ENCODE results near the gene SHPK. TPM values are rescaled to one million over a fixed set of nuclear protein-coding genes. Genes with fewer than 3 reads are reported as not detected.
A peak's percentile ranks its signal among the peaks of the same experiment; 100 is the strongest.

The SHPK gene
- total and polyA plus RNA-seq, 2 of the 4 experiments (the other 2 are of a cell fraction) = 11.1 to 14.3 TPM

DNA sequence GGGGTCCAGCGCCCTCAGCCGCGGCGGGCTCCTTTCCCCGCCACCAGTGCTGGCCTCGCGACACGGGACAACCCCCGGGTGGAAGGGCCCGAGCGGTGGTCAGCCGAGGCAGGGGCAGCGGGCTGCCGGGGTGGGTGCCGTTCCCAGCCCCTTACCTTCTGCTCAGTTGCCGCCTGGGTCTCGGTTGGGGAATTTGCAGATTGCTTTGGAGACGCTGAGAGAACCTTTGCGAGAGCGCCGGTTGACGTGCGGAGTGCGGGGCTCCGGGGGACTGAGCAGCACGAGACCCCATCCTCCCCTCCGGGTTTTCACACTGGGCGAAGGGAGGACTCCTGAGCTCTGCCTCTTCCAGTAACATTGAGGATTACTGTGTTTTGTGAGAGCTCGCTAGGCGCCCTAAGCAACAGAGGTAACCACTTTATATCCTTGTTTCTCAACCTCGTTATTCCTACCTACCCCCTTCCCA, 891 bp upstream of the SHPK start:
- Histone ChIP-seq H3K23ac (ENCODE audit: low read depth, low read length) (0 out of 2 replicates have a peak overlapping the region, but pooled peaks have one; percentile 68), H4K5ac (ENCODE audit: low read depth, low read length) (no peak overlapping the region), H2BK120ac (ENCODE audit: low read depth, low read length) (no peak overlapping the region), H4K91ac (ENCODE audit: insufficient read depth, low read depth, low read length) (no peak overlapping the region), H3K14ac (replicated peaks; ENCODE audit: low read depth, low read length) (no peak overlapping the region), H4K20me1 (ENCODE audit: insufficient read depth, low read length) (peaks cover 3% of the 10 kb centered on the region), H3K4ac (ENCODE audit: low read depth, low read length) (peak overlapping the region; percentile 81; the same call in 1 of the 2 replicates), H3K27ac (ENCODE audit: insufficient read depth, low read length) (peak overlapping the region; percentile 93), H3K9ac (ENCODE audit: low read depth, low read length) (peak overlapping the region; percentile 84), H3K79me1 (ENCODE audit: low read depth in 1 of 2, low read length in 2 of 2) (peaks cover 14 to 42% of the 10 kb centered on the region in 2 experiments), H3K4me1 (ENCODE audit: control insufficient read depth, insufficient read depth, low read length) (peaks cover 6% of the 10 kb centered on the region), H3K4me3 (ENCODE audit: insufficient read depth, low read depth, low read length) (peak overlapping the region; percentile 75), H2AK9ac (replicated peaks; ENCODE audit: low read depth, low read length, poor library complexity) (peak overlapping the region; percentile 83), H3K9me3 (ENCODE audit: control insufficient read depth, insufficient read depth, low read length) (no peaks in the 10 kb centered on the region), H2BK15ac (ENCODE audit: low read depth, low read length) (no peak overlapping the region), H4K8ac (ENCODE audit: low read depth in 2 of 2, low read length in 2 of 2) (peak overlapping the region in 1 of 2 experiments; percentile 64; a peak in 1 of 4 replicates), H2BK20ac (ENCODE audit: low read depth, low read length) (no peak overlapping the region), H2AFZ (replicated peaks; ENCODE audit: low read length, poor library complexity) (peak overlapping the region; percentile 99), H3K4me2 (ENCODE audit: low read depth, low read length) (peak overlapping the region; percentile 96), H3K27me3 (ENCODE audit: control insufficient read depth, insufficient read depth, low read length) (no peaks in the 10 kb centered on the region), H3K18ac (ENCODE audit: low read depth, low read length) (no peak overlapping the region), H3K9me1 (ENCODE audit: insufficient read depth, low read length) (peaks cover 8% of the 10 kb centered on the region; the same call in 1 of the 2 replicates), H2BK5ac (ENCODE audit: low read depth, low read length, poor library complexity, severe bottlenecking) (no peak overlapping the region), H2AK5ac (ENCODE audit: low read depth, low read length) (no peak overlapping the region), H3K36me3 (ENCODE audit: control insufficient read depth, insufficient read depth, low read length) (peaks cover 6% of the 10 kb centered on the region; the same call in 1 of the 2 replicates), H3K56ac (ENCODE audit: extremely low read depth, insufficient read depth, low read length) (no peak overlapping the region)
- TF ChIP-seq RCOR1 (IDR thresholded peaks at IDR 0.05; ENCODE audit: insufficient replicate concordance, low read length) (no peak), BHLHE40 (IDR thresholded peaks at IDR 0.05; ENCODE audit: low read depth, low read length) (peak; percentile 8; the same call in 1 of the 2 replicates)
- dilution Hi-C loops (cut with HindIII; ENCODE audit: low sequenced_read_pairs, unreplicated experiment) (no loop called here), in situ Hi-C loops (cut with MboI; ENCODE audit: low sequenced_read_pairs) (no loop called here), intact Hi-C loops (cut with micrococcal nuclease) (loop anchor here (5.0 kb wide), 1 partner anchor 100 kb away; no protein-coding TSS in a partner anchor)
- CTCF ChIA-PET = interaction anchor here (2.5 kb wide), 1 partner anchor 11 kb away, joined by 10 read pairs; no protein-coding TSS in a partner anchor
- no TSS peak for BruUV-seq (replicated peaks)
- ATAC-seq (ENCODE audit: low read depth) (peak; percentile 0), DNase-seq (no peak)
- 0% methylated on average over 5 of the region's 31 CpGs; no CpG with 5 or more reads in 1 of the 2 experiments for WGBS, 2 experiments (ENCODE audit: extremely low coverage in 2 of 2, insufficient read length in 1 of 2)
- POLR2A ChIA-PET (ENCODE audit: unreplicated experiment) = no interaction called here
